CMK (cell line): Measurements from ENCODE around the gene MAGOH.
"Not testable (repeated sequence)": the region's sequence is repeated elsewhere in the genome, so short reads cannot be mapped to it uniquely, and the experiment has no call there.

Experiments
- DNase-seq: peaks from one replicate; pipeline ENCODE4 v3.0.0-alpha.2; 2010; ENCODE audit warnings: low read depth

Gene MAGOH

DNA sequence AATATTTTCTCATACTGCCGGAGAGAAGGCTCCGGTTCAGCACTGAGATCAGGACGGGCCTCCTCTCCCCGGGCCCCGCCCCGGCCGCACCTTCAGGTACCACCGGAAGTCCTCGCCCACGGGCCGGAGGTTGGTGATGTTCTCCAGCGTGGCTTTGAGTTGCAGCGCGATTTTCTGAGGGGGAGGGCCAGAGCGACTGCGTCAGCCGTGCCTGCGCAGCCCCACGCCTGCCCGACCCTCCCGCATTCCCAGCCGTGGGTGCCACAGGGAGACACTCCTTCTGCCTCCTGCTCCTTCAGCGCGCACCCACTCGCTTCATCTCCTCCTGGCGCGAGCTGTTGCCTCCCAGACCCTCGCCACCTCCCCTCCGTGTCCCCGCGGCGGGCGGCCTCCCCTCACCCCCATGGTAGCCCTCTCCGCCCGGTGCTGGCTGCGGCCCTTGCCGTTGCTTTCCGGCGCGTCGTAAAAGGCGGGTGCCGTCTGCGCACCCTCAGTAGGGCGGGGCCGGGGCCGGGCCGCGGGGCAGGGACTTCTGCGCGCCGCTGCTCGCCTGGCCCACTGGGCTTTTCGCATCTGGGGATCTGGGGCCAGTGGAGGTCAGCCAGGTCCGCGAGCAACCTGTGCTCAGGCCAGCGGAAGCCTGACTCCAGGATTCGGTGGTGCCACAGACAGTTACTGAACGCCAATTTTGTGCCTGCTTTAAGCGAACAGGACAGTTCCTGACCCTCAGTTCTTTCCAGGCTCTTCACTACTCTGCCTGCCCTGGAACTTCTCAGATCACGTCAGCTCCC lies 18.0 kb downstream of the MAGOH start, which contains the start of gene CZIB:
Gene CZIB, minus strand, starts transcription at position 464 of the 791 bp plus-strand sequence. Its CDS starts 59 bp downstream, at position 405.
- peak; percentile 93 for DNase-seq

- no peak for DNase-seq
Measured at GRCh38 chr1:53219711-53220110, 18.6 kb downstream of the MAGOH start.

GRCh38 chr1:53218201-53218600 lies 20.1 kb downstream of the MAGOH start:
- no peak for DNase-seq

- no peak for DNase-seq
Measured at GRCh38 chr1:53214376-53214940, 23.9 kb downstream of the MAGOH start.

- DNase-seq = no peak
Measured at GRCh38 chr1:53210954-53211353, 27.4 kb downstream of the MAGOH start.

- no peak for DNase-seq
Measured at GRCh38 chr1:53210352-53210751, 28.0 kb downstream of the MAGOH start.

GRCh38 chr1:53207726-53208125 lies 30.6 kb downstream of the MAGOH start:
- DNase-seq = no peak

GRCh38 chr1:53206735-53207379 lies 31.5 kb downstream of the MAGOH start:
- DNase-seq = no peak

DNA sequence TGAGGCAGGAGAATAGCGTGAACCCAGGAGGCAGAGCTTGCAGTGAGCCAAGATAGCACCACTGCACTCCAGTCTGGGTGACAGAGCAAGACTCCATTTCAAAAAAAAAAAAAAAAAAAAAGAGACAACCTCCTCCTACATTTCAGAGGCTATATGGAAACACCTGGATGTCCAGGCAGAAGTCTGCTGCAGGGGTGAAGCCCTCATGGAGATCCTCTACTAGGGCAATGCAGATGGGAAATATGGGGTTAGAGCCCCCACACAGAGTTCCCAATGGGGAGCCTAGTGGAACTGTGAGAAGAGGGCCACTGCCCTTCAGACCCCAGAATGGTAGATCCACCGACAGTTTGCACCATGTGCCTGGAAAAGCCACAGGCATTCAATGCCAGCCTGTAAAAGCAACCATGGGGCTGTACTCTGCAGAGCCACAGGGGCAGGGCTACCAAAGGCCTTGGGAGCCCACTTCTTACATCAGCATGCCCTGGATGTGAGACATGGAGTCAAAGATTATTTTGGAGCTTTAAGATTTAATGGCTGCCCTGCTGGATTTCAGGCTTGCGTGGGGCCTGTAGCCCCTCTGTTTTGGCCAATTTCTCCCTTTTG lies 32.1 kb downstream of the MAGOH start:
- DNase-seq = not testable (repeated sequence)

- DNase-seq = not testable (repeated sequence)
Measured at GRCh38 chr1:53205496-53205895, 32.8 kb downstream of the MAGOH start.

GRCh38 chr1:53203466-53203865 lies 34.9 kb downstream of the MAGOH start:
- DNase-seq = no peak

- no peak for DNase-seq
Measured at GRCh38 chr1:53198241-53198651, 40.1 kb downstream of the MAGOH start.

DNA sequence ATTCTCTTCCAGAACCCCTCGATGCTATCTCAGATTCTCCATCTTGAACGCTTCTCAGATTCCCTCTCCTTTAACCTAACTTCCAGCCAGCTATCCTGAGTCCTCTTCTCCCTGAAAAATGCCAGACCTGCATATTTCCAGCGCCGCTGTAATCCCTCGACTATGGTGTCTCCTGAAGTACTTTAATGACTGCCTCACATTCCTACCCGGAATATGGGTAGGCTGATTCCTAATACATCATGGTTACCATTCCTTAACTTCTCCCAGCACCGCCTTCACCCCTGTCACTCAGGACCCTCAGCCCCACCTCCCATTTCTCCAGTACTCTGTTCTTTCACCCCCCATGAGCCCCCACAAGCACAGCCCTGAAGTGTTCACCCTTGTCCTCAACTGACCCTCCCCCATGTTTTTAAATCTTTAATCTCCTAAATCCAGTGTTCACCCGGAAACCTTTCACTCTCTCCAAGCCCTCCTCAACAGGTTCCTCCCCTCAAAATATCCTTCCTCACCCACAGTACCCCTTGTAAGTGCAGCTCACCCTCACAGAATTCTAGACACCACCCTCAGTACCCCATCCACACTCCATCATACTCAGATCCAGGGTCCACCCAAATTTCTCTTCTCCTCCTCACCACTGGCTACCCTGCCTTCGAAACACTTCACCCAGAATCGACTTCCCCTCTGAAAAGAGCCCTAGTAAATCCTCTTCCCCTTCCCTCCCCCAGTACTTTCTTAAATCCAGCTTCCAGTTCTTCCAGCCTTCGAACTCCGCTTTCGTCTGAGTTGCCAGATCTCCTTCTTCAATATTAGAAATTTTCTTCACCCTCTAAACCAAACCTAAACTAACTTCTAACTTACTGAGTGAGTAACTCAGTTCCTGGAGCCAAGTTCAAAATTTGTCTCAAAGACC lies 40.8 kb downstream of the MAGOH start:
- no peak for DNase-seq

- peak; percentile 94 for DNase-seq
Measured at GRCh38 chr1:53196485-53197290, 41.6 kb downstream of the MAGOH start, which contains the start of gene CPT2. TSS of gene CPT2 (plus strand) at chr1:53196824. CDS start at chr1:53196944, 120 bp downstream.

DNA sequence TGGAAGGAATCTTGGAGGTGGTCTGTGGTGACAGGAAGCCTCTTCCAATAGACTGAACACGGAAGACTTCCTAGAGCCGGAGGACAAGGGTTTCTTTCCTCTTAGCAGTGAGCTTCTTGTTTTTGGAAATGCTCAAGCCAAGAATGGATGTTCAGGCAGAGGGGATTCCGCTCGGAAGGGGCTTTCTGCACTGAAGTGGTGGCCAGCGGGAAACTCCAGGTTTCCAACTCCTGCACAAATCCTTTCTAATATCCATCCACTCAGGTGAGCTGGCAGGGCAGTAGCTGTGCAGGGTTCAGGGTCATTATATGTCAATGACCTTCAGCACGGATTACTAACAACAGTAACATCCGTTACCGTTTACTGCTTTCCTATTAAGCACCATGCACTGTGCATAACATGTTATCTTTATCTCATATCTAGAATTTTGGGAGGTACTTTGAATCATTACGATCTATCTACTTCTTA lies 42.3 kb downstream of the MAGOH start:
- no peak for DNase-seq

GRCh38 chr1:53195246-53196016 lies 42.9 kb downstream of the MAGOH start:
- no peak for DNase-seq

- DNase-seq = no peak
Measured at GRCh38 chr1:53190210-53190611, 48.1 kb downstream of the MAGOH start.

DNA sequence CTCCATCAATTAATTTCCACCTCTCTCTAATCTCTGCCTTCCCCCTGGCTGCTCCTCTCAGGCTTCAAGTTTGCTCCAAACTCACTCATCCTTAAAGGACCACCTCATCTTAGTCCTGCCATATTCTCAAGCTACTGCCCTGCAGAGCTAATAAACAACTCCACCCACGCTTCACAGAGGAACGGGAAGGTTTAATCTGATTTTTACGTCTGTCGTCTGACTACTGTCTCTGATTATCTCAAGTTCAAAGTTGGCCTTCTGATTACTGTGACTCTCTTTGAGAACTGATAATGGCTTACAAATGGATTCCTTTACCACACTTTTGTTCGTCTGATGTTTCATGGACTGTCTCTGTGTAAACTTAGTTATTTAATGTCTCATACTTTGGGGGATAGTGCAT lies 49.3 kb downstream of the MAGOH start:
- no peak for DNase-seq

GRCh38 chr1:53188099-53188498 lies 50.2 kb downstream of the MAGOH start:
- no peak for DNase-seq

DNA sequence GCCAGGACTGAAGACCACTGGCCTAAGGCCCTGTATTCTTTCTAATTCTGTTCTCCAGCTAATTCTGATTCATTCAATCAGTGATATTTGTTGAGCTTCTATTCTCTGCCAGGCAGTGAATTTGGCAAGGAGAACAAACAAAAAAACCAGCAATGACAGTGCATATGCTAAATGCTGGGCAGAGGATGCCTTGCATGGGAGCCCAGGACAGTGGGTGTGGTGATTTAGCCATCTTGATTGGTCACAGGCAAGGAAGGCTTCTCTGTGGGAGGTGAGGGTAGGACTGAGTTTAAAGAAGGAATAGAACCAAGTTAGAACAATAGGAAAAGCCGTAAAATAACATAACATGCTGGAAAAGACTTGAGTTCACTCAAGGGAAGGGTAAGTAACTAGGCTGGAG lies 50.9 kb downstream of the MAGOH start:
- no peak for DNase-seq
